K562 (cell line): ENCODE measurements around the gene WDR54. TPM values are rescaled to one million over a fixed set of nuclear protein-coding genes. Genes with fewer than 3 reads are reported as not detected.

Experiments used
- ARID2 ChIP-seq: fragments of 450-650 bp; IDR thresholded peaks from 2 replicates; pipeline ENCODE4 v1.6.1; 2017; ENCODE audit warnings: antibody characterized with exemption, mild to moderate bottlenecking
- ASH1L ChIP-seq: fragments of 450-650 bp; IDR thresholded peaks from 2 replicates; pipeline ENCODE4 v1.6.1; 2018; ENCODE audit warnings: borderline replicate concordance, mild to moderate bottlenecking, low read depth; ENCODE audit not compliant: partially characterized antibody
- DPF2 ChIP-seq: fragments of 450-650 bp; IDR thresholded peaks from 2 replicates; pipeline ENCODE4 v1.6.1; 2016
- ILF3 ChIP-seq: fragments of 450-650 bp; IDR thresholded peaks from 2 replicates; pipeline ENCODE4 v1.6.1; 2018; ENCODE audit warnings: antibody characterized with exemption, mild to moderate bottlenecking, moderate library complexity, borderline replicate concordance
- IRF2 ChIP-seq: sonication (generic); formaldehyde crosslinking; IDR thresholded peaks from 2 replicates; pipeline ENCODE4 v1.8.1; 2022; ENCODE audit warnings: mild to moderate bottlenecking, missing genetic modification reagents
- KLF6 ChIP-seq: fragments of 250-450 bp; sonication (Bioruptor Pico); IDR thresholded peaks from 2 replicates; pipeline ENCODE4 v1.4.0; 2020; ENCODE audit warnings: mild to moderate bottlenecking, moderate library complexity, borderline replicate concordance
- MAFG ChIP-seq: fragments of 450-650 bp; conservative IDR thresholded peaks from 2 replicates; pipeline ENCODE4 v1.6.1; 2016; ENCODE audit warnings: missing genetic modification characterization, missing compliant biosample characterization
- MEF2A ChIP-seq: IDR thresholded peaks from 2 replicates; pipeline ENCODE4 v1.6.1; 2011; ENCODE audit warnings: low read depth, mild to moderate bottlenecking, low read length, moderate library complexity; ENCODE audit not compliant: control insufficient read depth
- MTA2 ChIP-seq: fragments of 450-650 bp; IDR thresholded peaks from 2 replicates; pipeline ENCODE4 v1.6.1; 2016; ENCODE audit warnings: low read depth
- NEUROD1 ChIP-seq: fragments of 150-350 bp; IDR thresholded peaks from 2 replicates; pipeline ENCODE4 v1.6.1; 2014; ENCODE audit warnings: borderline replicate concordance, low read length, low read depth; ENCODE audit not compliant: partially characterized antibody
- PHF8 ChIP-seq: fragments of 200-600 bp; sonication (generic); IDR thresholded peaks from 2 replicates; pipeline ENCODE4 v1.6.1; 2012; ENCODE audit warnings: mixed run types, mild to moderate bottlenecking, inconsistent platforms, low read length, moderate library complexity, borderline replicate concordance
- SMAD2 ChIP-seq: fragments of 150-350 bp; IDR thresholded peaks from 2 replicates; pipeline ENCODE4 v1.6.1; 2014; ENCODE audit warnings: low read depth, mild to moderate bottlenecking, low read length
- SUPT5H ChIP-seq: fragments of 450-650 bp; IDR thresholded peaks from 2 replicates; pipeline ENCODE4 v1.6.1; 2016
- ZFPM2 ChIP-seq: fragments of 250-450 bp; sonication (Bioruptor Pico); IDR thresholded peaks from 2 replicates; pipeline ENCODE4 v1.5.1; 2022; ENCODE audit warnings: mild to moderate bottlenecking
- ZNF780A ChIP-seq: fragments of 250-450 bp; sonication (Bioruptor Pico); IDR thresholded peaks from 2 replicates; pipeline ENCODE4 v1.5.0; 2021; ENCODE audit warnings: mild to moderate bottlenecking
- polyA plus RNA-seq, 8 experiments: library from polyadenylated mRNA; depleted of rRNA in 4 of 8; stranded (reverse) in 5 of 8; unstranded in 3 of 8; fragments of >200 nt; fragmentation: Nextera tagmentation in 2 of 8; fragmentation: Illumina TruSeq in 1 of 8; extraction: Ambion mirVana in 2 of 8; extraction: Trizol in 1 of 8; gene quantifications; 2 replicates each; pipeline versions ENCODE4 v1.2.1 to v1.2.3, GENCODE V29; 2011 to 2014; ENCODE audit warnings: inconsistent platforms in 1 of 8, missing spikeins in 1 of 8
- total RNA-seq, 7 experiments: library from RNA; depleted of rRNA in 6 of 7; stranded (reverse); fragments of >200 nt in 6 of 7; fragmentation: Illumina TruSeq in 2 of 7; extraction: Trizol in 2 of 7; gene quantifications; 2 replicates each; pipeline versions ENCODE4 v1.2.1 to v1.2.3, GENCODE V29; 2011 to 2021; ENCODE audit warnings: low replicate concordance in 1 of 7
- TF ChIP-seq, protein P1 (sequence below): fragments of 250-450 bp; sonication (Bioruptor Pico); IDR thresholded peaks from 2 replicates; pipeline ENCODE4 v1.4.0; 2020
- TF ChIP-seq, protein P2 (sequence below): sonication (generic); formaldehyde crosslinking; IDR thresholded peaks from 2 replicates; pipeline ENCODE4 v1.8.1; 2023; ENCODE audit warnings: mild to moderate bottlenecking, missing genetic modification reagents
- TF ChIP-seq, protein P3 (sequence below), 2 experiments: fragments of 450-650 bp in 1 of 2; sonication (generic) in 1 of 2; formaldehyde crosslinking in 1 of 2; IDR thresholded peaks in 1 of 2; conservative IDR thresholded peaks in 1 of 2; 2 replicates each; pipeline versions ENCODE4 v1.6.1 to v1.8.1; 2016 to 2023; ENCODE audit warnings: mild to moderate bottlenecking in 2 of 2, moderate library complexity in 2 of 2, inconsistent platforms in 1 of 2, missing genetic modification reagents in 1 of 2
- TF ChIP-seq, protein P4 (sequence below): sonication (generic); formaldehyde crosslinking; IDR thresholded peaks from 2 replicates; pipeline ENCODE4 v1.8.0; 2022; ENCODE audit warnings: mild to moderate bottlenecking, missing genetic modification reagents

The WDR54 gene
- total and polyA plus RNA-seq, 9 of the 15 experiments (the other 6 are each of a cell fraction or from before 2014, with no cell fraction given), result 5.2 to 15.2 (median 7.4) TPM

DNA sequence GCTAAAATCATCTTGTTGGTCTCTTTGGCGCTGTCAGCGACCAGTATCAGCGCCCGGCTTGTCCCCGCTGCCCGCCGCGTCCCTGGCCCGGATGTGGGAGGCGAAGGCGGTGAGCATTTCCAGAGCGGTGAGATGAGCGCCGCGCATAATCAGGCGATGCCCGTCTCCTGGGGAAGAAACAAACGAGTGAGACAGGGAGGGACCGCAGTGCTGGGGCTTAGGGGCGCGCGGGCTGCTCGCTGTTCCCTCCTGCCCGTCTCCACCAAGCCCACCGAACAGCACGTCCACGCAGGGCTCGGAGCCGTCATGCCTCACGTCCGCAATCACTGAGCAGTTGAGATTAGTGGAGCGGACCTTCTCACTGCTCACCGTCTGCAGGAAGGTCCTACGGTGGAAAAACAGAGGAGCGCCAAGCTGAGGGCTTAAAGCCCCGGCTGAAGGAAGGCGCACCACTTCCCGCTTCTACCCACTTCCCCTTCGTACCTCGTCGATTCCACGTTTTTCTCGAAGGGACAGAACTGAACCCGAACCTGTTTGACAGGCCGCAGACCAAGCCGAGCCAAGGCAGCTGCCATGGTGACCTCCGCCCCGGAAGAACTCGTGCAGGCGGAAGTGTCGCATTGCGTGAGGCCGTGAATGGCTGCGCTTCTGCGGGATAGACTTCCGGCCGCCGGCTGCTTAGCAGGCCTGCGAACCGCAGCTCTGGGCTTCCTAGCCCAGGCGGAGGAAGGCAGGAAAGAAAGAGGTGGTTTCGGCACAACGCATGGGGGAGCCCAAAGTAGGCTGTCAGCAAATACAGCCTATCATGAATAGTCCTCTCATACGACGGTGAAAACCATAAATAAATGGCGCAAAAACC is 50.8 kb downstream of the WDR54 start, which contains the start of gene MRPL53 (continued):
- TF ChIP-seq, protein P1, sequence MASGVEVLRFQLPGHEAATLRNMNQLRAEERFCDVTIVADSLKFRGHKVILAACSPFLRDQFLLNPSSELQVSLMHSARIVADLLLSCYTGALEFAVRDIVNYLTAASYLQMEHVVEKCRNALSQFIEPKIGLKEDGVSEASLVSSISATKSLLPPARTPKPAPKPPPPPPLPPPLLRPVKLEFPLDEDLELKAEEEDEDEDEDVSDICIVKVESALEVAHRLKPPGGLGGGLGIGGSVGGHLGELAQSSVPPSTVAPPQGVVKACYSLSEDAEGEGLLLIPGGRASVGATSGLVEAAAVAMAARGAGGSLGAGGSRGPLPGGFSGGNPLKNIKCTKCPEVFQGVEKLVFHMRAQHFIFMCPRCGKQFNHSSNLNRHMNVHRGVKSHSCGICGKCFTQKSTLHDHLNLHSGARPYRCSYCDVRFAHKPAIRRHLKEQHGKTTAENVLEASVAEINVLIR (CRISPR knock-in tag), result peak; percentile 71
- TF ChIP-seq ASH1L (peak; percentile 47), SUPT5H (peak; percentile 96), MEF2A (no peak), MTA2 (peak; percentile 81), DPF2 (no peak), ZNF780A (CRISPR knock-in tag) (no peak), NEUROD1 (peak; percentile 48), KLF6 (peak; percentile 66; the same call in 1 of the 2 replicates), IRF2 (CRISPR knock-in tag) (no peak), ZFPM2 (CRISPR knock-in tag) (peak; percentile 82), ARID2 (no peak), PHF8 (peak; percentile 86), SMAD2 (no peak), ILF3 (no peak), MAFG (tag) (no peak)
- TF ChIP-seq, protein P2, sequence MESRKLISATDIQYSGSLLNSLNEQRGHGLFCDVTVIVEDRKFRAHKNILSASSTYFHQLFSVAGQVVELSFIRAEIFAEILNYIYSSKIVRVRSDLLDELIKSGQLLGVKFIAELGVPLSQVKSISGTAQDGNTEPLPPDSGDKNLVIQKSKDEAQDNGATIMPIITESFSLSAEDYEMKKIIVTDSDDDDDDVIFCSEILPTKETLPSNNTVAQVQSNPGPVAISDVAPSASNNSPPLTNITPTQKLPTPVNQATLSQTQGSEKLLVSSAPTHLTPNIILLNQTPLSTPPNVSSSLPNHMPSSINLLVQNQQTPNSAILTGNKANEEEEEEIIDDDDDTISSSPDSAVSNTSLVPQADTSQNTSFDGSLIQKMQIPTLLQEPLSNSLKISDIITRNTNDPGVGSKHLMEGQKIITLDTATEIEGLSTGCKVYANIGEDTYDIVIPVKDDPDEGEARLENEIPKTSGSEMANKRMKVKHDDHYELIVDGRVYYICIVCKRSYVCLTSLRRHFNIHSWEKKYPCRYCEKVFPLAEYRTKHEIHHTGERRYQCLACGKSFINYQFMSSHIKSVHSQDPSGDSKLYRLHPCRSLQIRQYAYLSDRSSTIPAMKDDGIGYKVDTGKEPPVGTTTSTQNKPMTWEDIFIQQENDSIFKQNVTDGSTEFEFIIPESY (CRISPR knock-in tag), result 0 out of 2 replicates have a peak, but pooled peaks have one; percentile 37
- TF ChIP-seq, protein P3, sequence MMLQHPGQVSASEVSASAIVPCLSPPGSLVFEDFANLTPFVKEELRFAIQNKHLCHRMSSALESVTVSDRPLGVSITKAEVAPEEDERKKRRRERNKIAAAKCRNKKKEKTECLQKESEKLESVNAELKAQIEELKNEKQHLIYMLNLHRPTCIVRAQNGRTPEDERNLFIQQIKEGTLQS (IDR thresholded peaks at IDR 0.05), result no peak
- TF ChIP-seq, protein P3 (CRISPR knock-in tag; conservative IDR thresholded peaks at IDR 0.05), result no peak
- TF ChIP-seq, protein P4, sequence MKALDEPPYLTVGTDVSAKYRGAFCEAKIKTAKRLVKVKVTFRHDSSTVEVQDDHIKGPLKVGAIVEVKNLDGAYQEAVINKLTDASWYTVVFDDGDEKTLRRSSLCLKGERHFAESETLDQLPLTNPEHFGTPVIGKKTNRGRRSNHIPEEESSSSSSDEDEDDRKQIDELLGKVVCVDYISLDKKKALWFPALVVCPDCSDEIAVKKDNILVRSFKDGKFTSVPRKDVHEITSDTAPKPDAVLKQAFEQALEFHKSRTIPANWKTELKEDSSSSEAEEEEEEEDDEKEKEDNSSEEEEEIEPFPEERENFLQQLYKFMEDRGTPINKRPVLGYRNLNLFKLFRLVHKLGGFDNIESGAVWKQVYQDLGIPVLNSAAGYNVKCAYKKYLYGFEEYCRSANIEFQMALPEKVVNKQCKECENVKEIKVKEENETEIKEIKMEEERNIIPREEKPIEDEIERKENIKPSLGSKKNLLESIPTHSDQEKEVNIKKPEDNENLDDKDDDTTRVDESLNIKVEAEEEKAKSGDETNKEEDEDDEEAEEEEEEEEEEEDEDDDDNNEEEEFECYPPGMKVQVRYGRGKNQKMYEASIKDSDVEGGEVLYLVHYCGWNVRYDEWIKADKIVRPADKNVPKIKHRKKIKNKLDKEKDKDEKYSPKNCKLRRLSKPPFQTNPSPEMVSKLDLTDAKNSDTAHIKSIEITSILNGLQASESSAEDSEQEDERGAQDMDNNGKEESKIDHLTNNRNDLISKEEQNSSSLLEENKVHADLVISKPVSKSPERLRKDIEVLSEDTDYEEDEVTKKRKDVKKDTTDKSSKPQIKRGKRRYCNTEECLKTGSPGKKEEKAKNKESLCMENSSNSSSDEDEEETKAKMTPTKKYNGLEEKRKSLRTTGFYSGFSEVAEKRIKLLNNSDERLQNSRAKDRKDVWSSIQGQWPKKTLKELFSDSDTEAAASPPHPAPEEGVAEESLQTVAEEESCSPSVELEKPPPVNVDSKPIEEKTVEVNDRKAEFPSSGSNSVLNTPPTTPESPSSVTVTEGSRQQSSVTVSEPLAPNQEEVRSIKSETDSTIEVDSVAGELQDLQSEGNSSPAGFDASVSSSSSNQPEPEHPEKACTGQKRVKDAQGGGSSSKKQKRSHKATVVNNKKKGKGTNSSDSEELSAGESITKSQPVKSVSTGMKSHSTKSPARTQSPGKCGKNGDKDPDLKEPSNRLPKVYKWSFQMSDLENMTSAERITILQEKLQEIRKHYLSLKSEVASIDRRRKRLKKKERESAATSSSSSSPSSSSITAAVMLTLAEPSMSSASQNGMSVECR (CRISPR knock-in tag), result peak; percentile 92
